ENCODE data around the gene PPP1R1C.

PPP1R1C gene

DNA sequence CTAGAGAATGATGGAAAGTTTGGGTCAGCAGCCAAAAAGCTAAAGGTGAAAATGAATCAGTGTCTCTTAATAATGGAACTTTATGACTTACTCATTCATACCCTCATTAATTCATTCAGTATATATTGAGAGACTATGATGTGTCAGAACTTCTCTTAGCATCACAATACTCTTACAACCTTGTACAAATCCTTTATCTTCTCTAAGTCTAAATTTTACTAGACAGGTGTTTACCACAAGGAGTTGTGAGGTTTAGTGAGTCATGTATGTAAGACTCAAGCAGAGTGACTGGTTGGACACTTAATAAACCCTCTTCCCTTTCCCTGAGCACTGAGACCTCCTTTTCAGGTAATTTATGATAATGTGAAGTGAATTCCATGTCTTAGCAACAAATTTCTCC, 129.6 kb downstream of the PPP1R1C start:
- no peak for DNase-seq

DNA sequence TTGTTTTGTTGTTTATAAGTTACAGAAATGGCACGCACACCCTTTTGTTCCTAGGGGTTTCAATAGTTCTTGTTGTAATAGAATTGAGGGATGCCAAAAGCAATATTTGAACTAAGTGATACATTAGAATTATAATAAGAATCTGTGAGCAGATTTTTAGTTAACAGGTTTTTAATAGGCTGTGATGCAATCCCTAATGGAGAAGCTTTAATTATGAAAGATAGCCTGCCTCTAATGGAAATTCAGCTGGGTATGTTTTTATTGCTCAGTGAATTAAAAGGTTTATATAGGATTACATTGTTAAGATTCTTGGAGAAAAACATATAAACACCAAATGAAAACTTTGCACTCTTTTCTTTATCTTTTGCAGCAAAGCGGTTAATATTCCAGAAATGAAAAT, 131.1 kb downstream of the PPP1R1C start:
- no peak for DNase-seq

DNA sequence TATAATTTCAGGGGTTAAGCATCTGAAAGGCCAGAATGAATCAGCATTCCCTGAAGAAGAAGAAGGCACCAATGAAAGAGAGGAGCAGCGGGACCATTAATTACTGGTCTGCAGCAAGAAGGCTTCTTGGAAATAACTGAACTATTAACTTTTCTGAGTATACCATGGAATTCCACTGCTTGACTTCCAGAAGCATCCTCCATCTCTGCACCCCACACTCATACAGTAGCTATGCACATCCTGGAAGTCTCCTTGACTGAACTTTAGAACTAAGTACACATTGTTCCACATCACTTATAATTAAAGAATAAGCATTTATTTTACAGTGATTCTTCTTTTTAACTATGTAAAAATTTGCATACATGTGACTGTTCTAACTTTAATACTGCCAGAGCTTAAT, 131.5 kb downstream of the PPP1R1C start:
- DNase-seq, result no peak

DNA sequence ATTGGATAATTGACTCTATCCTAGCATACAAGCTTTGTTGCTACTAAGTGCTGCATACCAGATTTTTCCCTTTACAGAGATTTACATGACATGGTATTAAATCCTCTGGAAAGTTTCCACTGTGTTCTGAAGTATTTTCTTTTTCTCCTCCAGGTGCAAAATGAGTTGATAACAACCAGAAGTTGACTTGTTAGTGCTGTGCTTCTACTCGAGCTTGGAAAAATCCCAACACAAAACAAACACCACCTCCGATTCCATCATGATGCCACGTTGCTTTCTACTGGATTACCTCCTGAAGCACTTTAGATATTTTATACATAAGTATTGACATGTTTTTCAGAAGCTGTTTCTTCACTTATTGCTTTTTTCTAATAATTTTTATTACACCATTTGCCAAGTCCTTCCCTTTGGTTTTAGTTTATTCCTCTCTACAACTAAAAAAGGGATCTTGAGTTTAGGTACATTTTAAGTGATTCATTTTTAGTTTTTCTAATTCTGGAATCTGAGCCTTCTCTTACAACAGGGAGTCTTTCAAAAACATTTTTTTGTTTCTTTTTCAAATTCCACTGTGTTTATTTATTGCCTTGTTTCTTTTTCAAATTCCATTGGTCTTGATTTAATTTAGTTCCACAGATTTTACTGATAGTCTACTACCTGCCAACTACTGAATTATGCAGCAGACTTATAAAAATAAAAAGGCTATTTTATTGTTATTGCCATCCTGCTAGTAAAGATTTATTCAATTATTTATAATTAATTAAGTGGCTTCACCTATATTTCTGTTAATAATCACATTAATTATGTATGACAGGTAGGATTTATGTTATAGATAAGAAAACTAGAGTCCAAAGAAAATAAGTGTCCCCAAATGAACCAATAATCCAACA, 143.4 kb downstream of the PPP1R1C start:
- no peak for DNase-seq

DNA sequence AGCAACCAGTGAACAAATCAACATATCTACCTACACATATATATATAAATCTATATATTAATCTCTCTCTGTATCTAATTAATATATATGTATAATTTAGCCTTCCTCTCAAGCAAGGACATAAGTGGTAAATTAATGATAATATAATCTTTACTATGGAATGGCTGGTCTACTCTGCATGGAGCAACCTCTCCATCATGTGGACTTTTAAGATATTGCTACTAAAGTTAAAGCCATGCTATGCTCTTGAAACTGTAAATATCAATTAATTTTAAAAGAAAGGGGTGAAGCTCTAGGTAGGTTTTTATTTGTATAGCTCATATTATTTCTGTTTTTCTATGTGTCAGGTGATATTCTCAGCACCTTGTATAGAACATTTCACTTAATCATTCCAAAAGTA, 147.0 kb downstream of the PPP1R1C start:
- no peak for DNase-seq

DNA sequence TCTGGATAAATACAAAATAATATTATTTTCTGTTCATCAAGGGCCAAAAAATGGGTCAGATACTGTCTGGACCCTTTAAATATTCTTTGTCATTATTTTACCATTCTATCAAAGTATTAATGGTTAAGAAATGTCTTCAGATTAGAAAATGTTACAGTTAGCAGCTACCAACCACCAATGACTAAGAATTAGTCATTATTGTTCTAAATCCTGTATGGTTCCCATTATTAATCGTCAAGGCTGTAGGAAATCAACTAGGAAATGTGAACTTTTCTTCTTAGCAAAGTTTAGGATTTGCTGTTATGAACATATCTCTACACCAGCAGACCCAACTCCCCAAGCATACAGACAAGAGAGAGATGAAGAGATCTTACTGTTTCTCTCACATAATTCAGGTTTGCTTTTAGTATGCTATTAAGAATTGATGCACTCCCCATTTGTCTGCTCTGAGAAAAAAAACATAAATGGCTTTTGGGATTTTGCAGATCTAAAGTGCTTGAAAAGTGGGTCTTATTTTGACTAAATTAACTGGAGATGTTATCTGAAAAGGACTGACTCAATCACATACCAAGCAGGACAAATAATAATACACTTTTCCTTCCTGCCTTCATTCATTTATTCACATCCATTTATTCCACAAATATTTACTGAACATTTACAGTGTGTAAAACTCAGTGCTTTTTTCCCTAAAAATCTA, 147.7 kb downstream of the PPP1R1C start:
- no peak for DNase-seq

DNA sequence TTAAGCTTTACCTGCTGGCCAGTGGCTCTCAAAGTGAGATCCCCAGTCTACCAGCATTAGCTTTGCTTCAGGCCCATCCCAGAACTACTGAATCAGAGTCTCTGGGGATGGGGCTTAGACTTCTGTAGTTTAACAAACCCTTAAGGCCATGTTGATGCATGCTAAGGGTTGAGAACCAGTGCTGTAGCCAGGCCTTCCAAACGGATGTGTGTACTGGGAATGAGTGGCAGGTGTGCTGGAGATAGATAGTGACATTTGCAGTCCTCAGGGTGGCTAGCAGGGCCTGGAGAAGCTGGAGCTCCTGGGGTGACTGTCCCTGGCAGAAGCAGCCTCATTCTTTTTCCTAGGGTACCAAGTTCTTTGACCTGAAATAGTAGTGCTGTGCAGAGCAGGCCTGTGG, 148.5 kb downstream of the PPP1R1C start:
- DNase-seq, result no peak

DNA sequence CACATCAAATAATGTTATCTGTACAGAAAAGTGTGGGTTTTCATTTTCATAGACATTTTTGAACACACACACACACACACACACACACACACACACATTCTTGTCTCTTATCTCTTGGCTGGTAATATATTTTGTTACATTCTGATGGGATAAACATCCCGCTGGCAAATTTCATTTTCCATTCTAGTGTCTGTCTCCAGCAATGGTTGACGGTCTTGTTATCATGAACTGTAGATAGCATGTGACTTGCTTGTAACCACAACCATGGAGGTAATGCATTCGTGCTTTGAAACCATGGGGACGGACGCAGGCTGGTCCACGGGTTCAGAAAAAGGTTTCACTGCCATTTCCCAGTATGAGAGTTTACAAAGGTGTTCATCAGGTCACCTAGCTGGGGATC, 156.4 kb downstream of the PPP1R1C start:
- DNase-seq, result no peak

DNA sequence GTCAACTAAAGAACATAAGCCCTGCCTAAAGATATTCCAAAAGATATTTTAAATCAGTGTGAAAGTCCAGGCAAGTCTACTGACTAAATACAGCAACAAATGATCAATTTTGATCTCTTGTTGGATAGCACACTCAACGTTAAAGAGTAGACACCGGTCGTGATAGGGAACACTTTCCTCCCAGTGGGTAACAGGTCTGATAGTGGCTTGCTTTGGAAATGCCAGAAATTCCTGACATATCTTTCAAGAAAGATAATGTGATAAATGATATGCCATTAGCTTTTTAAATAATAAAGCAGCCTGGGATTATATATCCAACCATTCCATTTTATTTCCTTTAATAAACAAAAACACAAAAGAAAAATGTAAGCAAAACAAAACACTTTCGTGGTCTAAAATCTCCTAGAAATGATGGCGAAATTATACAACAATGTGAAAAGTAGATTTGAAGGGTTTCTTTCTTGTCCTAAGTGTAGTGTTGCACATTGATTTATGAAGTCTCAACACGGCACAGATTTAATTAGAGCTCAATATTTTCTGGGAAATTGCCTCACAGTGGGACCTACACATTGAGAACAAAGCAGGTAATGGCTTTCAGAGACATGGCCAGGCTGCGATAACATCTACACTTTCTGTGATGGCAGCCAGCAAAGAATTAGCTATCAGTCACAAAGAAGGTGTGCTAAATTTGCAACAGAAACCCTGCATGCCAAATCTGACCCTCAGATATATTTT, 158.6 kb downstream of the PPP1R1C start:
- no peak for DNase-seq

DNA sequence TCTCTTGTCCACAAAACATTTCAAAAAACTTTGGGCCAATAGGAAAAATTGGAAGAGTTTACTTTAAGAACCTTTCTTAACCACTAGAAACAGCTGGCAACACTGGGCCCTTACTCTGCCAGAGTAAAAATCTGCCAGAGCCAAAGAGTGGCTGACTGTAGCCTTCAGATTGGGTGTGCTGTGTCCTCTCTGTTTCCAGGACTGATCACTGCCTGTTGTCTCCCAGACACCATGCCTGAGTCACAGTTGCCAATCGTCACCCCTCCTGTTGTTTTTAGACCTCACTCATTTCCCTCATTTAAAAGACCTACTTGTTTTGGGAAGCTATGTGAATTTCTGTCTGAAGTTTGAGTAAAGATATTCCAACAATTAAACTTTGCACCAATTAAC, 159.1 kb downstream of the PPP1R1C start:
- no peak for DNase-seq

DNA sequence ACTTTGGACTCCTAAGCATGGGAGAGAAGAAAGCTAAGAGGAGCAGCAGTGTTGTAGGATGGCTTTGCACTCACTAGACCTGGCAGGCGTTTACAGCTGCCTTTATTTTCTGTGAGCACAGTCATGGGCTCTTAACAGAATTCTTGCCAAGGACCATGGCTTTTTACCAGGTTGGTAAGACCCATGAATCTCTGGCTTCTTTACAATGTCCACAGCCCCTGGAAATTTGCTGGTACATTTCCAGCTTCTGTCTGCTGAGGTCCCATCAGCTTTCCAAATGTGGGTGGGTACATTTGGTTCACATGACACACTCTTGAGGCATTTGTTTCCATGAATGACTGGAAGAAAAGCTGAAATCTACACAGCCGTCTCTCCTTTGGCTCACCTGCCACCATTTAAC, 162.7 kb downstream of the PPP1R1C start:
- no peak for DNase-seq

DNA sequence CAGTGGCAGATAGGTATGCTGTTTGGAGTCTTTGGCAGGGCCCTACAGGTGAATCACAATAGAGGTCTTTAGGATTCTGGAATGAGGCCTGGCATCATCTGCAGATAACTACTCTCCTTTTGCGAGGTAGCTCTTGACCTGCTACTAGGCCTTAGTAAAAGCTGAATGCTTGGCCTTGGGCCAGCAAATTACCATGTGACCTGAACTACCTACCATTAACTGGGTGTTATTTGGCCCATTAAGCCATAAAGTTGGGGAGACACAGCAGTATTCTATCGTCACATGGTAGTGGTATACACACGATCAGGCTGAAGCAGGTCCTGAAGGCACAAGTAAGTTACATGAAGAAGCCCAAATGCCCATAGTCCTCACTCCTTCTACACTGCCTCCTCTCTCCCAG, 178.2 kb downstream of the PPP1R1C start:
- DNase-seq, result no peak

DNA sequence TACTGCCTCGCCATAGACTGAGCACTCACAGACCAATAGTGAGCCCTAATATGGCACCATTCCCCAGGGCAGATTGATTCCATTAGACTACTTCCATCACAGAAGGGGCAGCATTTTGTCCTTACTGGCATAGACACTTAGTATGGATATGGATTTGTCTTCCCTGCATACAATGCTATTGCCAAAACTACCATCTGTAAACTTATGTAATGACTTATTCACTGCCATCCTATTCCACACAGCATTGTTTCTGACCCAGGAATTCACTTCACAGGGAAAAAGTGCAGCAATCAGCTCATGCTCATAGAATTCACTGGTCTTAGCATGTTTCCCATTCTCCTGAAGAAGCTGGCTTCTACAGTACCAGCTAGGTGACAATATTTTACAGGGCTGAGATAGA, 179.0 kb downstream of the PPP1R1C start:
- no peak for DNase-seq

DNA sequence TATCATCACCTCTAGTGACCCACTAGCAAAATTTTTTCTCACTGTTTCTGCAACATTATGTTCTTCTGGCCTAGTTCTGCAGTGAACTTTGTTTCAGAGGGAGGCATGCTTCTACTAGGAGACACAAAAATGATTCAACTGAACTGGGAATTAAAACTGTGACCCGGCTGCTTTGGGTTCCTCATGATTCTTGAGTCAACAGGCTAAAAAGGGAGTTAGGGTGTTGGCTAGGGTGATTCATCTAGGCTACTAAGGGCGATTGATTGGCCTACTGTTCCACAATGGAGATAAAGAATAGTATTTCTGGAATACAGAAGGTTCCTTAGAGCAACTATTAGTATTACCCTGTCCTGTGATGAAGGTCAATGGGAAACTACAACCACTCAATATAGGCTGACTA, 179.5 kb downstream of the PPP1R1C start:
- no peak for DNase-seq

DNA sequence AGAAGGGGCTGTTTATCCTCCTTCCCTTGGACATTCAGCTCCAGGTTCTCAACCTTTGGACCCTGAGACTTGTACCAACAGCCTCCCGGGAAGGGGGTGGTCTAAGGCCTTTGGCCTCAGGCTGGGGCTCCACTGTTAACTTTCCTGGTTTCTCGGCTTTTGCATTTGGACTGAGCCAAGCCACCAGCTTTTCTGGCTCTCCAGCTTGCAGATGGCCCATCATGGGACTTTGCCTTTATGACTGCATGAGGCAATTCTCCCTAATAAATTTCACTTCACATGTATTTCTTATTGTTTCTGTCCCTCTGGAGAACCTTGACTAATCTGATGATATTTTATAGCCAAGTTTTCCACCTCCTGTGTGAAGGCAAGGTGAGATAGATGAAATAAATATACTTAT, 180.8 kb downstream of the PPP1R1C start:
- no peak for DNase-seq

DNA sequence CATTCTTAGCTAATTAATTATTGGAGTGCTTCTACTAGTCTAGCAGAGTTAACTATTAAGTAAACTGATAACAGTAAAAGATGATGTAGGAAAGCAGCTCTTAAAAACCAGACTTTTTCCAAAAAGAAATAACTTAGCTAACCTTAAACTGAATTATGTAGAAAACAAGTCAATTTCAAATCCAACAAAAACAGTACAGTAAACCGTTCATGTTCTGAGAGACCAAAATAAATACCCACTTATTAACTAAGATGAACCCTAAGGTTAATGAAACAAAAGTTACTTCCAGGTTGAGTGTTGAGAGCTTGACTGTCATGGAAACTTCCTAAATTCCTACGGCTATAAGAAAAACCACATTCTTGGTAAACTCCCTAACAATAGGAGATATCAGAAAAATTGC, 181.2 kb downstream of the PPP1R1C start:
- DNase-seq, result no peak

All from left hindlimb (tissue), 1 donor.